Mesenchymal stem cell (in vitro differentiated cells and primary cell): ENCODE data around the gene SCARB1.

Source experiments
- DNase-seq: peaks from one replicate; pipeline ENCODE4 v3.0.0-alpha.2; 2013
- H2AFZ ChIP-seq: one replicate; pipeline ENCODE4 v1.6.1; 2013; ENCODE audit warnings: low read depth, mild to moderate bottlenecking, control low read depth, inconsistent platforms, low read length, moderate library complexity
- H2AK5ac ChIP-seq: 2 replicates; pipeline ENCODE4 v1.6.1; 2013; ENCODE audit warnings: low read length, moderate library complexity, mild to moderate bottlenecking, inconsistent platforms; ENCODE audit not compliant: severe bottlenecking
- H2BK120ac ChIP-seq: one replicate; pipeline ENCODE4 v1.6.1; 2013; ENCODE audit warnings: low read depth, mild to moderate bottlenecking, inconsistent platforms, low read length, moderate library complexity
- H2BK12ac ChIP-seq, 2 experiments: one replicate each; pipeline ENCODE4 v1.6.1; 2013; ENCODE audit warnings: inconsistent platforms in 2 of 2, low read length in 2 of 2, mild to moderate bottlenecking in 2 of 2, moderate library complexity in 2 of 2, control low read depth in 1 of 2
- H2BK15ac ChIP-seq: one replicate; pipeline ENCODE4 v1.6.1; 2013; ENCODE audit warnings: mild to moderate bottlenecking, low read depth, inconsistent platforms; ENCODE audit not compliant: poor library complexity, severe bottlenecking
- H2BK5ac ChIP-seq: 2 replicates; pipeline ENCODE4 v1.6.1; 2013; ENCODE audit warnings: low read depth, mild to moderate bottlenecking, low read length, control low read depth, inconsistent platforms; ENCODE audit not compliant: poor library complexity, severe bottlenecking
- H3K14ac ChIP-seq, 2 experiments: one replicate each; pipeline ENCODE4 v1.6.1; 2013; ENCODE audit warnings: inconsistent platforms in 2 of 2, low read length in 2 of 2, control low read depth in 1 of 2, mild to moderate bottlenecking in 1 of 2, moderate library complexity in 1 of 2
- H3K18ac ChIP-seq, 2 experiments: one replicate each; pipeline ENCODE4 v1.6.1; 2013; ENCODE audit warnings: inconsistent platforms in 2 of 2, low read length in 2 of 2, control low read depth in 1 of 2, low read depth in 1 of 2, mild to moderate bottlenecking in 1 of 2
- H3K23ac ChIP-seq, 2 experiments: one replicate each; pipeline ENCODE4 v1.6.1; 2013; ENCODE audit warnings: inconsistent platforms in 2 of 2, low read length in 2 of 2, mild to moderate bottlenecking in 2 of 2, moderate library complexity in 2 of 2, control low read depth in 1 of 2
- H3K27ac ChIP-seq: 2 replicates; pipeline ENCODE4 v1.5.1; 2013; ENCODE audit warnings: mild to moderate bottlenecking, moderate library complexity, low read length, control low read depth, inconsistent platforms; ENCODE audit not compliant: poor library complexity, severe bottlenecking
- H3K27me3 ChIP-seq, 2 experiments: 2 replicates each; pipeline versions ENCODE4 v1.6.1 to v1.7.0; 2013; ENCODE audit warnings: low read length in 2 of 2, mild to moderate bottlenecking in 2 of 2, moderate library complexity in 2 of 2, control low read depth in 1 of 2, inconsistent platforms in 1 of 2; ENCODE audit not compliant: control insufficient read depth in 1 of 2, insufficient read depth in 1 of 2
- H3K36me3 ChIP-seq, 2 experiments: 2 replicates each; pipeline versions ENCODE4 v1.6.1 to v1.7.0; 2013; ENCODE audit warnings: low read length in 2 of 2, control low read depth in 1 of 2, inconsistent platforms in 1 of 2, low read depth in 1 of 2, mild to moderate bottlenecking in 1 of 2; ENCODE audit not compliant: insufficient read depth in 2 of 2, control insufficient read depth in 1 of 2
- H3K4ac ChIP-seq, 2 experiments: one replicate each; pipeline ENCODE4 v1.6.1; 2013; ENCODE audit warnings: inconsistent platforms in 2 of 2, low read length in 2 of 2, mild to moderate bottlenecking in 2 of 2, moderate library complexity in 2 of 2, control low read depth in 1 of 2, low read depth in 1 of 2
- H3K4me1 ChIP-seq: 2 replicates; pipeline ENCODE4 v1.6.1; 2013; ENCODE audit warnings: low read depth, low read length, control low read depth; ENCODE audit not compliant: control insufficient read depth, insufficient read depth
- H3K4me2 ChIP-seq: 2 replicates; pipeline ENCODE4 v1.6.1; 2013; ENCODE audit warnings: low read length, mild to moderate bottlenecking, inconsistent platforms; ENCODE audit not compliant: poor library complexity, severe bottlenecking
- H3K4me3 ChIP-seq, 2 experiments: 2 replicates each; pipeline versions ENCODE4 v1.5.1 to v1.7.0; 2013; ENCODE audit warnings: low read length in 2 of 2, mild to moderate bottlenecking in 2 of 2, control low read depth in 1 of 2, low read depth in 1 of 2; ENCODE audit not compliant: insufficient read depth in 1 of 2
- H3K79me1 ChIP-seq: replicated peaks from 2 replicates; pipeline ENCODE4 v1.6.1; 2013; ENCODE audit warnings: mild to moderate bottlenecking, control low read depth, low read length, inconsistent platforms; ENCODE audit not compliant: poor library complexity, severe bottlenecking
- H3K9ac ChIP-seq: 2 replicates; pipeline ENCODE4 v1.7.0; 2013; ENCODE audit warnings: mild to moderate bottlenecking, low read length, moderate library complexity
- H3K9me3 ChIP-seq: 2 replicates; pipeline ENCODE4 v1.7.0; 2013; ENCODE audit warnings: mild to moderate bottlenecking, low read length; ENCODE audit not compliant: control insufficient read depth
- H4K8ac ChIP-seq: one replicate; pipeline ENCODE4 v1.6.1; 2013; ENCODE audit warnings: inconsistent platforms, mild to moderate bottlenecking, low read length, moderate library complexity
- H4K91ac ChIP-seq: one replicate; pipeline ENCODE4 v1.6.1; 2013; ENCODE audit warnings: mild to moderate bottlenecking, low read length, inconsistent platforms
- WGBS: methylation state at CpG from one replicate; pipeline ENCODE4 v1.1.7; 2013; ENCODE audit warnings: mixed read lengths; 5-methylcytosine and 5-hydroxymethylcytosine counted together

The SCARB1 gene

GRCh38 chr12:124753993-124754392, 109.7 kb downstream of the SCARB1 start:
- H4K8ac ChIP-seq, result peak overlapping the region; percentile 95
- H3K18ac ChIP-seq, result peak overlapping the region; percentile 86 to 91
- no peak overlapping the region for H3K4me2 ChIP-seq
- no peaks in the 10 kb centered on the region for H3K79me1 ChIP-seq
- no peak overlapping the region for H3K27ac ChIP-seq
- no peak overlapping the region for H3K23ac ChIP-seq
- H3K9me3 ChIP-seq, result peaks cover 9% of the 10 kb centered on the region
- peak overlapping the region; percentile 94 for H2BK15ac ChIP-seq
- no peak overlapping the region for H2AFZ ChIP-seq
- peak overlapping the region; percentile 64 to 81 for H2BK12ac ChIP-seq
- no peaks in the 10 kb centered on the region for H3K36me3 ChIP-seq
- H2AK5ac ChIP-seq, result peak overlapping the region; percentile 41
- 95% methylated on average over 4 of the region's 4 CpGs for WGBS
- no peak for DNase-seq
- peaks cover 0 to 6% of the 10 kb centered on the region in 2 experiments for H3K27me3 ChIP-seq
- H2BK120ac ChIP-seq, result peak overlapping the region; percentile 99
- peak overlapping the region; percentile 91 for H4K91ac ChIP-seq
- H3K4me1 ChIP-seq, result peaks cover 31% of the 10 kb centered on the region
- H2BK5ac ChIP-seq, result no peak overlapping the region
- H3K4ac ChIP-seq, result peak overlapping the region; percentile 37 to 92
- H3K4me3 ChIP-seq, result no peak overlapping the region
- H3K9ac ChIP-seq, result no peak overlapping the region
- peak overlapping the region in 1 of 2 experiments; percentile 37 for H3K14ac ChIP-seq

- no peak overlapping the region for H3K23ac ChIP-seq
- H3K4me2 ChIP-seq, result no peak overlapping the region
- peaks cover 9% of the 10 kb centered on the region for H3K9me3 ChIP-seq
- no peak overlapping the region for H3K9ac ChIP-seq
- H3K27ac ChIP-seq, result no peak overlapping the region
- H3K18ac ChIP-seq, result peak overlapping the region in 1 of 2 experiments; percentile 58
- 93% methylated on average over 11 of the region's 11 CpGs for WGBS
- no peak overlapping the region for H4K8ac ChIP-seq
- peak overlapping the region; percentile 14 for H2AK5ac ChIP-seq
- H3K14ac ChIP-seq, result no peak overlapping the region
- H2AFZ ChIP-seq, result no peak overlapping the region
- H2BK5ac ChIP-seq, result no peak overlapping the region
- no peak overlapping the region for H3K4me3 ChIP-seq
- no peak overlapping the region for H2BK15ac ChIP-seq
- peaks cover 38% of the 10 kb centered on the region for H3K4me1 ChIP-seq
- H2BK120ac ChIP-seq, result no peak overlapping the region
- no peak overlapping the region for H4K91ac ChIP-seq
- H3K36me3 ChIP-seq, result no peaks in the 10 kb centered on the region
- H3K4ac ChIP-seq, result peak overlapping the region in 1 of 2 experiments; percentile 29
- no peaks in the 10 kb centered on the region for H3K27me3 ChIP-seq
- no peak for DNase-seq
- H2BK12ac ChIP-seq, result peak overlapping the region; percentile 40 to 81
- H3K79me1 ChIP-seq, result no peaks in the 10 kb centered on the region
These were observed 110.5 kb downstream of the SCARB1 start for GRCh38 chr12:124753228-124753591.

- Histone ChIP-seq H3K4me1 (peaks cover 41% of the 10 kb centered on the region), H3K27me3 (no peaks in the 10 kb centered on the region), H3K4me2 (no peak overlapping the region), H4K91ac (peak overlapping the region; percentile 14), H4K8ac (no peak overlapping the region), H3K79me1 (no peaks in the 10 kb centered on the region), H2BK15ac (no peak overlapping the region), H3K36me3 (no peaks in the 10 kb centered on the region), H3K23ac (no peak overlapping the region), H2BK5ac (no peak overlapping the region), H2AK5ac (peak overlapping the region; percentile 14), H2BK12ac (peak overlapping the region; percentile 80 to 84), H2BK120ac (no peak overlapping the region), H2AFZ (no peak overlapping the region), H3K9me3 (peaks cover 9% of the 10 kb centered on the region), H3K4me3 (no peak overlapping the region), H3K27ac (peak overlapping the region; percentile 39), H3K9ac (peak overlapping the region; percentile 19), H3K18ac (peak overlapping the region in 1 of 2 experiments; percentile 41), H3K4ac (peak overlapping the region; percentile 16 to 47), H3K14ac (no peak overlapping the region)
- DNase-seq, result peak; percentile 45
- 86% methylated on average over 8 of the region's 10 CpGs for WGBS
These were observed 111.0 kb downstream of the SCARB1 start for GRCh38 chr12:124752437-124753227.

GRCh38 chr12:124751654-124752355, 111.9 kb downstream of the SCARB1 start:
- no peak overlapping the region for H4K8ac ChIP-seq
- H3K9ac ChIP-seq, result peak overlapping the region; percentile 19
- H3K14ac ChIP-seq, result no peak overlapping the region
- no peak overlapping the region for H2BK120ac ChIP-seq
- peak overlapping the region; percentile 34 for H4K91ac ChIP-seq
- H3K4me1 ChIP-seq, result peaks cover 45% of the 10 kb centered on the region
- peak overlapping the region; percentile 38 for H2BK15ac ChIP-seq
- H3K18ac ChIP-seq, result peak overlapping the region in 1 of 2 experiments; percentile 8
- WGBS, result 91% methylated on average over 13 of the region's 14 CpGs
- peak overlapping the region; percentile 39 for H3K27ac ChIP-seq
- no peak for DNase-seq
- H3K4me3 ChIP-seq, result no peak overlapping the region
- H2BK5ac ChIP-seq, result no peak overlapping the region
- H3K79me1 ChIP-seq, result no peaks in the 10 kb centered on the region
- no peak overlapping the region for H2AFZ ChIP-seq
- no peak overlapping the region for H3K4ac ChIP-seq
- H2BK12ac ChIP-seq, result peak overlapping the region; percentile 60 to 84
- H3K9me3 ChIP-seq, result peaks cover under 1% of the 10 kb centered on the region
- no peaks in the 10 kb centered on the region for H3K36me3 ChIP-seq
- H3K27me3 ChIP-seq, result no peaks in the 10 kb centered on the region
- H3K23ac ChIP-seq, result no peak overlapping the region
- H2AK5ac ChIP-seq, result peak overlapping the region; percentile 57
- H3K4me2 ChIP-seq, result no peak overlapping the region
